GM12878 (cell line): ENCODE data around the gene PPARD. TPM values are rescaled to one million over a fixed set of nuclear protein-coding genes. Genes with fewer than 3 reads are reported as not detected.

Experiments
- ATAC-seq: fragments of 200-7000 bp; cut with Tn5 transposase; 3 replicates; pipeline ENCODE4 v1.9.1; 2020; ENCODE audit warnings: mild to moderate bottlenecking, moderate library complexity
- BruUV-seq: library from RNA; stranded (reverse); fragments of 400-500 nt; replicated peaks from 2 replicates; lab custom pipeline; 2021; lab: Mats Ljungman, UMichigan
- CTCF ChIA-PET: fragments of 300-600 bp; sonication (Branson Sonifier 250); formaldehyde crosslinking; extraction: SDS; loops from one replicate; lab custom pipeline; 2021; ENCODE audit warnings: inconsistent platforms; lab: Yijun Ruan, JAX
- POLR2A ChIA-PET: fragments of 350-600 bp; formaldehyde crosslinking; extraction: SDS; loops from one replicate; lab custom pipeline; 2021; ENCODE audit warnings: inconsistent platforms; lab: Charles Lee
- RAD21 ChIA-PET: fragments of 300-600 bp; sonication (Branson Sonifier 250); formaldehyde crosslinking; loops from one replicate; lab custom pipeline; 2023; ENCODE audit warnings: antibody characterized with exemption; ENCODE audit not compliant: unreplicated experiment; lab: Charles Lee
- SMC1A ChIA-PET: fragments of 300-600 bp; sonication (Branson Sonifier 250); formaldehyde crosslinking; loops from one replicate; lab custom pipeline; 2023; ENCODE audit not compliant: unreplicated experiment, uncharacterized antibody; lab: Charles Lee
- DNase-seq: peaks from one replicate; pipeline ENCODE4 v3.0.0-alpha.2; 2011; ENCODE audit warnings: low read depth, low spot score
- FAIRE-seq: peaks from 3 replicates; lab custom pipeline; 2011; peaks lifted over from hg19 to GRCh38; lab: Jason Lieb, UNC
- H2AFZ ChIP-seq: 2 replicates; pipeline ENCODE4 v1.6.0; 2011; ENCODE audit warnings: low read depth, low read length, control low read depth; ENCODE audit not compliant: control insufficient read depth
- H3K27ac ChIP-seq: 2 replicates; pipeline ENCODE4 v1.5.1; 2011; ENCODE audit warnings: control low read depth; ENCODE audit not compliant: control insufficient read depth, insufficient read depth
- H3K27me3 ChIP-seq, 2 experiments: replicated peaks in 1 of 2; 2 replicates each; pipeline versions ENCODE4 v1.6.0 to v1.6.1; 2011; ENCODE audit warnings: low read length in 1 of 2; ENCODE audit not compliant: control insufficient read depth in 2 of 2, insufficient read depth in 2 of 2
- H3K36me3 ChIP-seq, 2 experiments: 2 replicates each; pipeline ENCODE4 v1.5.1; 2011; ENCODE audit warnings: low read length in 1 of 2; ENCODE audit not compliant: control insufficient read depth in 2 of 2, insufficient read depth in 2 of 2
- H3K4me1 ChIP-seq: 2 replicates; pipeline ENCODE4 v1.6.1; 2011; ENCODE audit warnings: mild to moderate bottlenecking, low read length, moderate library complexity, mixed read lengths; ENCODE audit not compliant: control insufficient read depth, insufficient read depth
- H3K4me2 ChIP-seq: 2 replicates; pipeline ENCODE4 v1.6.0; 2011; ENCODE audit warnings: control low read depth; ENCODE audit not compliant: control insufficient read depth, insufficient read depth
- H3K4me3 ChIP-seq: fragments of 200-600 bp; sonication (generic); 2 replicates; pipeline ENCODE4 v1.5.1; 2016
- H3K79me2 ChIP-seq: 2 replicates; pipeline ENCODE4 v1.6.0; 2011; ENCODE audit warnings: low read length; ENCODE audit not compliant: control insufficient read depth, insufficient read depth
- H3K9ac ChIP-seq: 2 replicates; pipeline ENCODE4 v1.8.0; 2011; ENCODE audit warnings: low read length, control low read depth, mixed read lengths; ENCODE audit not compliant: control insufficient read depth, insufficient read depth
- H3K9me3 ChIP-seq: replicated peaks from 3 replicates; pipeline ENCODE4 v1.5.1; 2011; ENCODE audit warnings: mild to moderate bottlenecking, low read length; ENCODE audit not compliant: control insufficient read depth, insufficient read depth
- H4K20me1 ChIP-seq: 2 replicates; pipeline ENCODE4 v1.6.0; 2011; ENCODE audit not compliant: control insufficient read depth, insufficient read depth
- BCL11A ChIP-seq: IDR thresholded peaks from 2 replicates; pipeline ENCODE4 v1.6.1; 2011; ENCODE audit warnings: low read depth, low read length
- CHD1 ChIP-seq: IDR thresholded peaks from 2 replicates; pipeline ENCODE4 v1.6.1; 2012; ENCODE audit warnings: low read depth, low read length, improper control_type of control experiment
- ETV6 ChIP-seq, 2 experiments: fragments of 450-650 bp in 1 of 2; IDR thresholded peaks in 1 of 2; conservative IDR thresholded peaks in 1 of 2; 2 replicates each; pipeline ENCODE4 v1.6.1; 2014; ENCODE audit warnings: antibody characterized with exemption in 1 of 2, borderline replicate concordance in 1 of 2, low read depth in 1 of 2, mild to moderate bottlenecking in 1 of 2, moderate library complexity in 1 of 2
- MEF2B ChIP-seq: fragments of 450-650 bp; IDR thresholded peaks from 2 replicates; pipeline ENCODE4 v1.6.1; 2018; ENCODE audit warnings: mild to moderate bottlenecking, moderate library complexity; ENCODE audit not compliant: partially characterized antibody, poor library complexity, severe bottlenecking
- MYB ChIP-seq: fragments of 150-350 bp; IDR thresholded peaks from 2 replicates; pipeline ENCODE4 v1.6.1; 2014; ENCODE audit warnings: mild to moderate bottlenecking, low read depth, low read length, borderline replicate concordance
- NFIC ChIP-seq: IDR thresholded peaks from 2 replicates; pipeline ENCODE4 v1.6.1; 2012; ENCODE audit warnings: low read depth, mild to moderate bottlenecking, inconsistent platforms, low read length, moderate library complexity
- PAX5 ChIP-seq: IDR thresholded peaks from 2 replicates; pipeline ENCODE4 v1.6.1; 2011; ENCODE audit warnings: low read depth, low read length, borderline replicate concordance
- SMC3 ChIP-seq: IDR thresholded peaks from 2 replicates; pipeline ENCODE4 v1.6.1; 2011; ENCODE audit warnings: low read length, improper control_type of control experiment, borderline replicate concordance
- TAF1 ChIP-seq: IDR thresholded peaks from 2 replicates; pipeline ENCODE4 v1.6.1; 2011; ENCODE audit warnings: mild to moderate bottlenecking, low read depth, low read length, borderline replicate concordance
- ZBED1 ChIP-seq: IDR thresholded peaks from 2 replicates; pipeline ENCODE4 v1.6.1; 2016; ENCODE audit warnings: borderline replicate concordance
- ZNF622 ChIP-seq: fragments of 450-650 bp; IDR thresholded peaks from 2 replicates; pipeline ENCODE4 v1.6.1; 2017; ENCODE audit warnings: mild to moderate bottlenecking, inconsistent platforms
- WGBS: methylation state at CpG from one replicate; pipeline ENCODE4 v1.1.6; 2016; ENCODE audit warnings: low lambda C conversion rate; ENCODE audit not compliant: insufficient replicate concordance, insufficient coverage; ENCODE audit errors: missing lambda C conversion rate; 5-methylcytosine and 5-hydroxymethylcytosine counted together
- in situ Hi-C: fragments of 300-500 bp; cut with MboI; formaldehyde crosslinking; loops from 9 replicates; pipeline ENCODE4 v1.14.3; 2018; ENCODE audit warnings: mixed read lengths
- intact Hi-C: fragments of 100-400 bp; cut with micrococcal nuclease; formaldehyde crosslinking; loops from one replicate; pipeline ENCODE4 v1.14.2; 2022; ENCODE audit not compliant: unreplicated experiment
- polyA plus RNA-seq, 11 experiments: library from polyadenylated mRNA; depleted of rRNA in 4 of 11; unstranded in 6 of 11; stranded (reverse) in 5 of 11; fragments of >200 nt; fragmentation: Nextera tagmentation in 4 of 11; fragmentation: Illumina TruSeq in 1 of 11; extraction: Ambion mirVana in 4 of 11; extraction: Trizol in 1 of 11; gene quantifications; 1 replicate in 1 of 11; 2 replicates in 10 of 11; pipeline versions ENCODE4 v1.2.1 to v1.2.3, GENCODE V29; 2011 to 2016; ENCODE audit warnings: inconsistent platforms in 2 of 11, missing spikeins in 2 of 11, low read depth in 1 of 11
- total RNA-seq, 4 experiments: library from RNA; depleted of rRNA in 3 of 4; stranded (reverse); fragments of >200 nt in 3 of 4; fragmentation: Illumina TruSeq in 1 of 4; extraction: Trizol in 1 of 4; gene quantifications; 2 replicates each; pipeline versions ENCODE4 v1.2.1 to v1.2.3, GENCODE V29; 2013 to 2021
- TF ChIP-seq, protein P1 (sequence below): fragments of 450-650 bp; IDR thresholded peaks from 2 replicates; pipeline ENCODE4 v1.6.1; 2017; ENCODE audit warnings: mild to moderate bottlenecking, moderate library complexity
- TF ChIP-seq, protein P2 (sequence below): IDR thresholded peaks from 2 replicates; pipeline ENCODE4 v1.6.1; 2012; ENCODE audit warnings: mild to moderate bottlenecking, low read depth, low read length
- TF ChIP-seq, protein P3 (sequence below): IDR thresholded peaks from 2 replicates; pipeline ENCODE4 v1.6.1; 2012; ENCODE audit warnings: low read length, inconsistent platforms

Gene PPARD
- total and polyA plus RNA-seq, 10 of the 15 experiments (the other 5 are each of a cell fraction or from before 2014, with no cell fraction given): 0.05 to 12.6 (median 6.7) TPM

DNA sequence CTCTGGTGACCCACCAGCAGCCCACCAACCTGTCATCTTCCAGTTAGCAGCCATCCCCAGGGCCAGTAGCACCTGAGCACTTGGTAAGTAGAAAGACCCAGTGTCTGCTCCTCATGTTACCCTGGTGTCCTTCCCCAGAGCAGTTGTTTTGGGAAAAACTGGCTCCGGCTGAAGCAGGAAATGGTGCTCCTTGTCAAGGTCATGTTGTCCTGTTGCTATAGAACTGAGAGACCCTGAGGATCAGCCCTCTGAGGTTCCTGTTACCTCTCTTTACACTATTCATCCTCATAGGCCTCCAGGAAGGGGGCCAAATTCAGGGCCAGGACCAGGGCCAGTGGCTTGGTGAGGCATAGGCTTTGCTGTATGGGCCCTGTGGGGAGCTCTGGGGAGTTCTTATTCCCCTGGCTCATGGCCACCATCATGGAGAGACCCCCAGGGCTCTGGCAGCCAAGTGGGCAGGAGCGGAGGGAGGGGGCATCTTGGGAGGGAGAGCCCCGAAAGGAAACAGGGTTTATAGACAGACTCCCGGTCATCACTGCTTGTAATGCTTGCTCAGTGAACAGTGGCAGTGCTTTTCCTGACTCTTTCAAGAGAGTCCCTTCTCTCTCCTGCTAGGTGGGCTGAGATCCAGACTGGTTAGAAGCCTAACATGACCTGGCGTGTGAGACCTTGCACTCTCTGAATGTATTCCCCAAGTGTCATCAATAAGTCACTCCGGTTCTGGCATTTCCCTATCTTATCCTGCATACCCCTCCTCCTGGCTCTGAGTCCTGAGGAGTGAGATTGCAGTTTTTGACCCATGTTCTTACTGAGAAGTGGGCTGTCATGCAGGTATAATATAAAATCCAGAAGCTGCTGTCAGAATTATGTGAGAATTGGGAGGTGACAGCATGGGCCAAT, 50.7 kb downstream of the PPARD start:
- no peak overlapping the region for H3K27ac ChIP-seq
- intact Hi-C loops: no loop called here
- RAD21 ChIA-PET: interaction anchor here (0.7 kb wide), 1 partner anchor 44 kb away, joined by 3 read pairs; no protein-coding TSS in a partner anchor

More for the DNA sequence above, 50.7 kb downstream of the PPARD start:
- H3K9me3 ChIP-seq: no peaks in the 10 kb centered on the region
- no peak overlapping the region for H3K4me3 ChIP-seq
- H3K4me1 ChIP-seq: peaks cover 3% of the 10 kb centered on the region
- DNase-seq (no peak), FAIRE-seq (no peak), ATAC-seq (no peak)
- no peak overlapping the region for H3K9ac ChIP-seq
- H4K20me1 ChIP-seq: no peaks in the 10 kb centered on the region
- ChIA-PET CTCF (interaction anchor here (1.3 kb wide), 1 partner anchor 44 kb away, joined by 4 read pairs; no protein-coding TSS in a partner anchor), POLR2A (no interaction called here), SMC1A (interaction anchor here (0.6 to 1.2 kb wide), 3 partner anchors 11 to 127 kb away, joined by 3 read pairs; no protein-coding TSS in a partner anchor)
- in situ Hi-C loops: no loop called here
- no peak overlapping the region for H3K4me2 ChIP-seq
- H3K36me3 ChIP-seq: no peaks in the 10 kb centered on the region
- H3K27me3 ChIP-seq: no peaks in the 10 kb centered on the region
- 78% methylated on average over 6 of the region's 6 CpGs for WGBS
- BruUV-seq: no TSS peak
- no peak overlapping the region for H2AFZ ChIP-seq
- TF ChIP-seq, protein P1, sequence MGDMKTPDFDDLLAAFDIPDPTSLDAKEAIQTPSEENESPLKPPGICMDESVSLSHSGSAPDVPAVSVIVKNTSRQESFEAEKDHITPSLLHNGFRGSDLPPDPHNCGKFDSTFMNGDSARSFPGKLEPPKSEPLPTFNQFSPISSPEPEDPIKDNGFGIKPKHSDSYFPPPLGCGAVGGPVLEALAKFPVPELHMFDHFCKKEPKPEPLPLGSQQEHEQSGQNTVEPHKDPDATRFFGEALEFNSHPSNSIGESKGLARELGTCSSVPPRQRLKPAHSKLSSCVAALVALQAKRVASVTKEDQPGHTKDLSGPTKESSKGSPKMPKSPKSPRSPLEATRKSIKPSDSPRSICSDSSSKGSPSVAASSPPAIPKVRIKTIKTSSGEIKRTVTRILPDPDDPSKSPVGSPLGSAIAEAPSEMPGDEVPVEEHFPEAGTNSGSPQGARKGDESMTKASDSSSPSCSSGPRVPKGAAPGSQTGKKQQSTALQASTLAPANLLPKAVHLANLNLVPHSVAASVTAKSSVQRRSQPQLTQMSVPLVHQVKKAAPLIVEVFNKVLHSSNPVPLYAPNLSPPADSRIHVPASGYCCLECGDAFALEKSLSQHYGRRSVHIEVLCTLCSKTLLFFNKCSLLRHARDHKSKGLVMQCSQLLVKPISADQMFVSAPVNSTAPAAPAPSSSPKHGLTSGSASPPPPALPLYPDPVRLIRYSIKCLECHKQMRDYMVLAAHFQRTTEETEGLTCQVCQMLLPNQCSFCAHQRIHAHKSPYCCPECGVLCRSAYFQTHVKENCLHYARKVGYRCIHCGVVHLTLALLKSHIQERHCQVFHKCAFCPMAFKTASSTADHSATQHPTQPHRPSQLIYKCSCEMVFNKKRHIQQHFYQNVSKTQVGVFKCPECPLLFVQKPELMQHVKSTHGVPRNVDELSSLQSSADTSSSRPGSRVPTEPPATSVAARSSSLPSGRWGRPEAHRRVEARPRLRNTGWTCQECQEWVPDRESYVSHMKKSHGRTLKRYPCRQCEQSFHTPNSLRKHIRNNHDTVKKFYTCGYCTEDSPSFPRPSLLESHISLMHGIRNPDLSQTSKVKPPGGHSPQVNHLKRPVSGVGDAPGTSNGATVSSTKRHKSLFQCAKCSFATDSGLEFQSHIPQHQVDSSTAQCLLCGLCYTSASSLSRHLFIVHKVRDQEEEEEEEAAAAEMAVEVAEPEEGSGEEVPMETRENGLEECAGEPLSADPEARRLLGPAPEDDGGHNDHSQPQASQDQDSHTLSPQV: no peak
- TF ChIP-seq CHD1: no peak
- TF ChIP-seq, protein P2, sequence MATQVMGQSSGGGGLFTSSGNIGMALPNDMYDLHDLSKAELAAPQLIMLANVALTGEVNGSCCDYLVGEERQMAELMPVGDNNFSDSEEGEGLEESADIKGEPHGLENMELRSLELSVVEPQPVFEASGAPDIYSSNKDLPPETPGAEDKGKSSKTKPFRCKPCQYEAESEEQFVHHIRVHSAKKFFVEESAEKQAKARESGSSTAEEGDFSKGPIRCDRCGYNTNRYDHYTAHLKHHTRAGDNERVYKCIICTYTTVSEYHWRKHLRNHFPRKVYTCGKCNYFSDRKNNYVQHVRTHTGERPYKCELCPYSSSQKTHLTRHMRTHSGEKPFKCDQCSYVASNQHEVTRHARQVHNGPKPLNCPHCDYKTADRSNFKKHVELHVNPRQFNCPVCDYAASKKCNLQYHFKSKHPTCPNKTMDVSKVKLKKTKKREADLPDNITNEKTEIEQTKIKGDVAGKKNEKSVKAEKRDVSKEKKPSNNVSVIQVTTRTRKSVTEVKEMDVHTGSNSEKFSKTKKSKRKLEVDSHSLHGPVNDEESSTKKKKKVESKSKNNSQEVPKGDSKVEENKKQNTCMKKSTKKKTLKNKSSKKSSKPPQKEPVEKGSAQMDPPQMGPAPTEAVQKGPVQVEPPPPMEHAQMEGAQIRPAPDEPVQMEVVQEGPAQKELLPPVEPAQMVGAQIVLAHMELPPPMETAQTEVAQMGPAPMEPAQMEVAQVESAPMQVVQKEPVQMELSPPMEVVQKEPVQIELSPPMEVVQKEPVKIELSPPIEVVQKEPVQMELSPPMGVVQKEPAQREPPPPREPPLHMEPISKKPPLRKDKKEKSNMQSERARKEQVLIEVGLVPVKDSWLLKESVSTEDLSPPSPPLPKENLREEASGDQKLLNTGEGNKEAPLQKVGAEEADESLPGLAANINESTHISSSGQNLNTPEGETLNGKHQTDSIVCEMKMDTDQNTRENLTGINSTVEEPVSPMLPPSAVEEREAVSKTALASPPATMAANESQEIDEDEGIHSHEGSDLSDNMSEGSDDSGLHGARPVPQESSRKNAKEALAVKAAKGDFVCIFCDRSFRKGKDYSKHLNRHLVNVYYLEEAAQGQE: no peak
- TF ChIP-seq ETV6 (conservative IDR thresholded peaks at IDR 0.05 in 1 of 2, IDR thresholded peaks at IDR 0.05 in 1 of 2; ENCODE audit: borderline replicate concordance in 1 of 2, low read depth in 1 of 2): no peak
- no peak for TF ChIP-seq NFIC
- TF ChIP-seq PAX5: no peak
- TF ChIP-seq, protein P3, sequence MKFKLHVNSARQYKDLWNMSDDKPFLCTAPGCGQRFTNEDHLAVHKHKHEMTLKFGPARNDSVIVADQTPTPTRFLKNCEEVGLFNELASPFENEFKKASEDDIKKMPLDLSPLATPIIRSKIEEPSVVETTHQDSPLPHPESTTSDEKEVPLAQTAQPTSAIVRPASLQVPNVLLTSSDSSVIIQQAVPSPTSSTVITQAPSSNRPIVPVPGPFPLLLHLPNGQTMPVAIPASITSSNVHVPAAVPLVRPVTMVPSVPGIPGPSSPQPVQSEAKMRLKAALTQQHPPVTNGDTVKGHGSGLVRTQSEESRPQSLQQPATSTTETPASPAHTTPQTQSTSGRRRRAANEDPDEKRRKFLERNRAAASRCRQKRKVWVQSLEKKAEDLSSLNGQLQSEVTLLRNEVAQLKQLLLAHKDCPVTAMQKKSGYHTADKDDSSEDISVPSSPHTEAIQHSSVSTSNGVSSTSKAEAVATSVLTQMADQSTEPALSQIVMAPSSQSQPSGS: no peak
- TF ChIP-seq MYB: no peak
- TF ChIP-seq MEF2B: no peak
- no peak for TF ChIP-seq ZBED1
- TF ChIP-seq SMC3: no peak
- TF ChIP-seq TAF1: no peak
- TF ChIP-seq BCL11A: no peak
- TF ChIP-seq ZNF622: no peak
- H3K79me2 ChIP-seq: no peaks in the 10 kb centered on the region
